GM21390 (cell line): Measurements from ENCODE around the gene KLHL30.

Experiments used
- ATAC-seq: cut with Tn5 transposase; IDR thresholded peaks from one replicate; pipeline ENCODE4 v1.9.1; 2021; ENCODE audit not compliant: unreplicated experiment

The KLHL30 gene

DNA sequence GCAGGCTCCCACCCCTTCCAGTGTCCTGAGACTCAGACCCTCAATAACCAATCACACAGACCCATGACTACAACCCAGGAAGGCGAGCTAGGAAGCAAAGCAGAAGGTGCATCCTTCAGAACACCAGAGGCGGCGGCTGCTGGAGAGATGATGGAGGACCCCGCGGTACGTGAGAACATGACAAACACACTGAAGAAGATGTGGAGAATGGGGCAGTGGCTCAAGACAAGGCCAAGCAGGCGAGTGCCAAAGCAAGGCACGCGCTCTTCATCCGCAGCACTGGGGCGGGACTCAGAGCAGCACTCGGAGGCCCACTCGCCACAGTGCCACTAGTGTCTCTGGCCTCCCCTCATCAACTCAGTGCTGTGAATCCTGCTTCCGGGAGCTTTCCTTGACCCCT is 34.0 kb downstream of the KLHL30 start:
- no peak for ATAC-seq

DNA sequence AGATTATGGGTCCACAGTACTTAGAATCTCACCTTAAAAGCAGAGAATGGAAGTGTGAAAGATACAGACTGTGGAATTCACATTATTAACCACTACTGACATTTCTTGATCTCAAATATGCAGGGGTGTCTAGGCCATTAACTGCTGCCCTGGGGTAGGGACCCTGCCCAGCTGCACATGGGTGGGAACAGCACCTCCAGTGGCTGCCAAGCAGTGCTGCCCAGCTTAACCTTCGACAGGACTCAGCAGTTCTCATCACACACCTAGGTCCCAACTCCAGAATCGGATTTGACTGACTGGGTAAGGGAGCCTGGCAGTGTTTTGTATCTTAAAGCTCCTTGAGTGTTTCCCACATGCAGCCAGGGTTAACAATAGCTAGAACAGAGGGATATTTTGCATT is 35.2 kb downstream of the KLHL30 start:
- ATAC-seq, result no peak

DNA sequence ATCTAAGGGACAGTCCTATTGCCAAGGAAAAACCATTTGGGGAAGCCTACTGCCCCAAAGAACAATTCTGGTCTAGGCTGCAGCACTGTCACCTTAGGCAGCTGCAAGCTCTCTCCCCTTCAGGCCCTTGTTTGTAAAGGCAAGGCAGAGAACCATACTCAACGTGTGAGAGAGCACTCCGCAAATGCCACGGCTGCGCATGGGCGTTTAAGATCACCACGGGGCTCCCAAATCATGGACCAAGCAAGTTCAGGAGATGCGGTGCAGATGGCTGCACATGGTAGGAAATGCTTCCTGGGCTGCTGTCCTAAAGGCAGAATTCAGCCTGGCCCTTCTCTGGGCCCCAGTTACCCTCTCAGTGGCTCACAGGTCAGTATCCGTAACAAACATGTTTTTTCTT is 35.8 kb downstream of the KLHL30 start:
- ATAC-seq, result no peak

DNA sequence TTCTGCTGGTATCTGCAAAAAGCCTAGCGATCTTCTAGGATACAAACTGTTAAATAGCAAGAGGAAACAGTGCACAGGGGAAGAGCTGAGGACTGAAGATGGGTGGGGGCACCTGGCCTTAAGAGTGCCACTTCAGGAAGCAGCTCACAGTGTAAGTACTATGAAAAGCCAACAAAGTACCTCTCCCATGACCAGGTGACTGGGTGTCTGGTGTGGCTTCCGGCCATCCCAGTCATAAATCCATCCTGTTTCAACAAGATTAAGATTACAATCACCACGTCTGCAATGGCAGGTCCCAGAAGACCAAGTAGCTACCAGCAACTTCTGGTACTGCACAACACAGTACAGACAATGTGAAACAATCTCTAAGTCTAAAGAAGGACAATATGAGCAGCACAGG is 36.2 kb downstream of the KLHL30 start:
- no peak for ATAC-seq

DNA sequence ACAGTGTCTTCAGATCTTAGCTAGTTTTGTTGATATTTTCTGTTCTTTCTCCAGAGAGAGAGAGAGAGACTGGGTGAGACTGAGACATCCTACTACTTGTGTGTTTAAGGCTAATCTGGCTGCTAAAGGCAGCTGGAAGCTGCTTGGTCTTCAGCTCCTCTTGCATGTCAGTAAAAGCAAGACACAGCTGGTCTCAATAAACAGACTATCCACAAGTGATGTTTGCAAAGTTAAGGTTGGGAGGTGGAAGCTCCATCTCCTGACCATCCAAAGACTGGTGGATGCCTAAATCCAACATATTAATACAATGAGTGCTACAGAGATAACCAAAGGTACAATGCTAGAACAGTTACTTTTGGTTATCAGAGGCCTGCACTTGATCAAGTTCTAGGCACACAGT is 38.1 kb downstream of the KLHL30 start:
- no peak for ATAC-seq

DNA sequence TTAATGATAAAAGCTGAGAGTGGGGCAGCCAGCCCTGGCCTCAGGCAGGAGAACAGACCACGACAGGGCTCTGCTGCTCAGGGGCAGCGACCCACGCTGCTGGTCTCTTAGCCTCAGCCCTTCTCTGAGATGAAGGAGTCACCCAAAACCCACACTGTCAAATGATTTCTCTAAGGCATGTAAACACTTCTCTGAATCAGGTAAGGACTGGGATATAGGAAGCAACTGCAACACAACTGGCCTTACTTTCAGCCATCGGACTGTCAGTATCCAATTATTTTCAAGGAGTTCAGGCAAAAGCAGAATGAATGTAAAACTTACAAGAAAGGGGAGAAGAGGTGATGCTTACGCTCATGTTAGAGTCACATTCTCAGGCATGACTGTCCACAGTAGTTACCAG is 42.1 kb downstream of the KLHL30 start:
- ATAC-seq, result no peak

DNA sequence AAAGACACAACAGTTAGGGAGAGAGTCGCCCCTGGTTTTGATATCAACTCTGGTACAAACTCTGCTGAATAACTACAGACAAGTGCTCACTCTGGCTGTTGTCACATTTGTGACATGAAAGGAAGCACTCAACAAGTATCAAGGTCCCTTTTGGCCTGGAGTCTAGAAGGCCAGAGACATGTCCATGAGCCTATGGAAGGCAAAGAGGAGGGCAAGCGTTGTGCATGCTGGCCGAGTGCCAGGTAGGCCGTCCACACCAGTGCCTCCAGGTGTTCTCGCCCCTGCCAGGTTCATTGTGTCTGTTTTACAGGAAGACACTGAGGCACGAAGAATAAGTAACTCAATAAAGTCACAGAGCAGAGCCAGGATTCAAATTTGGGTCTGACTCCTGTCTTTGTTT is 43.9 kb downstream of the KLHL30 start:
- no peak for ATAC-seq

DNA sequence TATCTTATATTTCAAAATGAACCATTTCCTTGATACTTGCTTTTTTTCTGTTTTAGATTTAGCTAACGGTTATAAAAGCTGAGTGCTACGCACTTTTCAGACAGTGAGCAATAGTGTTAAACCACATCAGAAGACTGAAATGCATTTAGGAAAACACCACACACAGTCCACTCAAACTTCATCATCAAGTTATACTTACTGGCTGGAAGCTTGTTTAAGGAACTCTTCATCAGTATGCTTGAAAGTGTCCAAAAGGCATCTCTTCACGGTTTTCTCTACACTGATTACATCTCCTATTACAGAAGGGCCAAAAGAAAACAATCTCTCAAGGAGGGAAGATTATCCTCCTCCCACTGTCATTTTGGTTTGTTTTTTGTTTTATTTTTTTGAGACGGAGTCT is 45.4 kb downstream of the KLHL30 start:
- ATAC-seq, result no peak

DNA sequence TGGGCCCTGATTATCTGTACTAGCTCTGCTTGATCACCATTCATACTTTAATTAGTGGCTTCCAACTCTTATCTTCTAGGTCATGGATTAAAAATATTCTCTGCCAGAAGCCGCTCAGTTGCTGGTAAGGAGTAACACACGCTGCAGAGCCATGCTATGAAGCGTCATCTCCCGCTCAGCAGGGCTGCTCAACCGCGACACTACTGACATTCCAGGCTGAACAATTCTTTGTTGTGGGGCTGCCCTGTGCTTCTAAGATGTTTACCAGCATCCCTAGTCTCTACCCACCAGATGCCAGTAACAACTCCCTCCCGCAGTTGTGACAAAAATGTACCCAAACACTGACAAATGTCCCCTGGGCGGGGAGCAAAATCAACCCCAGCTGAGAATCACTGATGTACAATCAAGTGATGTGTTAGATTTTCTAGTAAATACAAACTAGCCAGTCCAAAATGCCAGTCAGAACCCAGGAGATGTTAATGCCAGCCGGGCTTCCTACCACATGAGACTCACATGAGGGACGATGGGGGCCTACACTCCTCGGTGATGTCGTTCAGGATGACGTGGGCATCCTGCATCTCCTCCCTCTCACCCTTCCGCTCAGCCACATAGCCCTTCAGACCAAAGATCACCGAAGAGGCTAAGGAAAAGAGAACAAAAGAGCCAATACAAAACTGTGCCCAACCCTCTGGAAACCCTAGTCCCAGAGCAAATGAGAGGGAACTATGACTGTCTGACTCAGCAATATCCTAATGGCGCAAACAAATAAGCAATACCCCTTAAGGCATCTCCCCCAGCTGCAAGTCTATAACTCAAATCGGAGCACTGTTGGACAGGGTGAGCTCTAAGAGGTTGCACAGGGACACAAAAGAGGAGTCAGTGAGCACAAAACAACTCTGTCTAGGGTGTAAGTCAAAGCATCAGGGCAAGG is 49.4 kb downstream of the KLHL30 start:
- no peak for ATAC-seq

DNA sequence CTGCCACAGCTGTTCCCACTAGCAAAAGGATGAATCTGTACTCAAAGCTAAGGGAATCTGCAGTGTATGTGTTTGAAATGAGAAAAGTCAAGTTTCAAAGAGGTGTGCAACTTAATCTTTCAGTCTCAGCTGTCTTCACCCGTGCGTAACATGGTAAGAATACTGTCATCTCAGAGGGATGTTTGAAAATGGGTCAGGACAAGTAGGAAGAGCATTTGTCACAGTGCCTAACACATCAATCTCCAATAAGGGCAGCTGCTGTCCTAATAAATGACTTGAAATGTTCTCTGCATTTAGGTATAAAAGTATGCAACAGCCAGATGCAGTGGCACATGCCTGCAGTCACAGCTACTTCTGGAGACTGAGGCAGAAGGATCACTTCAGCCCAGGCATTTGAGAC is 52.0 kb downstream of the KLHL30 start:
- no peak for ATAC-seq
